Nucleus accumbens (tissue), 56 donors: ENCODE measurements around the gene TAB3.
"Not testable (repeated sequence)": the region's sequence is repeated elsewhere in the genome, so short reads cannot be mapped to it uniquely, and the experiment has no call there.

Source experiments
- DNase-seq, 56 donors: peaks; one replicate each; lab custom pipeline; 2025; lab: John Stamatoyannopoulos, UW

The TAB3 gene

DNA sequence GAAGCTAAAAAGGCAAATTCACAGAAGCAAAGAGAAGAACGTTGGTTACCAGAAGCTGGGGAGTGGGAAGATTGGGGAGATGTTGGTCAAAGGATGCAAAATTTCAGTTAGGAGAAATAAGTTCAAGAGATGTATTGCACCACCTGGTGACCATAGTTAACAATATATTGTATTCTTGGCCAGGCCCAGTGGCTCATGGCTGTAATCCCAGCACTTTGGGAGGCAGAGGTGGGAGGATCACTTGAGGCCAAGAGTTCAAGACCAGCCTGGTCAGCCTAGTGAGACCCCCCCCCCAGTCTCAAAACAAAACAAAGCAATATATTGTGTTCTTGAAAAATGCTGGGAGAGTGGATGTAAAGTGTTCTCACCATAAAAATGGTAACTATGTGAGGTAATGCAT, 67.9 kb downstream of the TAB3 start:
- no peak for DNase-seq

- DNase-seq: no peak
These were observed 70.0 kb downstream of the TAB3 start for GRCh38 chrX:30819080-30819479.

DNA sequence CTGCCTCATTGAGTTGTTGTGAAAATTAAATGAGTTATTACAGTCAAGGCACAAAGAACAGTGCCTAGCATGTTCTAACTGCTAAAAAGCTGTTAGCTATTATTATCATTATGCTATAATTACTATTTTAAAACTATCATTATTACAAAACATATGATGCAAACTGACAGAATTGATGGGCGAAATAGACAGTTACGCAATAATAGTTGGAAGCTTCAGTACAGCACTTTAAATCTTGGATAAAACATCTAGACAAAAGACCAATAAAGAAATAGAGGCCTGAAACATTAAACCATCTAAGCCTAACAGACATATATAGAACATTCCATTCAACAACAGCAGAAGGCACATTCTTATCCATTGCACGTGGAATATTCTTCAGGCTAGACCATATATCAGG, 73.0 kb downstream of the TAB3 start:
- no peak for DNase-seq

DNA sequence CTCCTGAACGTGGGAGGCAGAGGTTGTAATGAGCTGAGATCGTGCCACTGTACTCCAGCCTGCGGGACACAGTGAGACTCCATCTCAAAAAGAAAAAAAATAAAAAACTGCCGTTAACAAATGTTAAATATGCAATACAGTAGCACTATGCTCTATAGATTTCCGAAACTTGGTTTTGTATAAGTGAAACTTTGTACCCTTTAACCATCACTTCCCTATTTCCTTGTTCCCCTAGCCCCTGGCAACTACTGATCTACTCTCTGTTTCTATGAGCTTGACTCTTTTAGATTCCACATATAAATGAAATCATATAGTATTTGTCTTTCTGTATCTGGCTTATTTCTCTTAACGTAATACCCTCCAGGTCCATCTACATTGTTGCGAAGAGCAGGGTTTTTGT, 74.1 kb downstream of the TAB3 start:
- DNase-seq: no peak

- no peak for DNase-seq
These were observed 76.7 kb downstream of the TAB3 start for GRCh38 chrX:30812326-30812725.

GRCh38 chrX:30806187-30806728, 82.8 kb downstream of the TAB3 start:
- DNase-seq: no peak

GRCh38 chrX:30804462-30804861, 84.6 kb downstream of the TAB3 start:
- DNase-seq: no peak

DNA sequence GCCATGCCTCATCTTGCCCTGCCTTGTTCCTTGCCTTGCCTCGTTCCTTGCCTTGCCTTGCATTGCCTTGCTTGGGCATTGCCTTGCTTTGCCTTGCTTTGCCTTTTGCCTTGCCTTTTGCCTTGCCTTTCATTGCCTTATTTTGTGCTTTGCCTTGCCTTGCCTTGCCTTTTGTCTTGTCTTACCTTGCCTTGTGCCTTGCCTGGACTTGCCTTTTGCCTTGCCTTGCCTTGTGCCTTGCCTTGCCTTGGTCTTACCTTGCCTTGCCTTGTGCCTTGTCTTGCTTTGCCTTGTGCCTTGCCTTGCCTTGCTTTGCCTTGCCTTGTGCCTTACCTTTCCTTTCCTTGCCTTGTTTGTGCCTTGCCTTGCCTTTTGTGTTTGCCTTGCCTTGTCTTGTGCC, 88.2 kb downstream of the TAB3 start:
- DNase-seq: no peak

DNA sequence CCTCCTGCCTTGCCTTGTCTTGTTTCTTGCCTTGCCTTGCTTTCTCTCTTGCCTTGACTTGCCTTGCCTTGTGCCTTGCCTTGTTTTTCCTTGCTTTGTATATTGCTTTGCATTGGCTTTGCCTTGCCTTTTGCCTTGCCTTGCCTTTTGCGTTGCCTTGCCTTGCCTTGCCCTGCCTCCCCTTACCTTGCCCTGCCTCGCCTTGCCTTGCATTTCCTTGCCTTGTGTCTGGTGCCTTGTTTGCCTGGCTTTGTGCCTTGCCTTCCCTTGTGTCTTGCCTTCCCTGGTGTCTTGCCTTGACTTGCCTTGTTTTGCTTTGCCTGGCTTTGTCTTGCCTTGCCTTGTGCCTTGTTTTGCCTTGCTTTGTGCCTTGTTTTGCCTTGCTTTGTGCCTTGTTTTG, 89.7 kb downstream of the TAB3 start:
- DNase-seq: no peak

DNA sequence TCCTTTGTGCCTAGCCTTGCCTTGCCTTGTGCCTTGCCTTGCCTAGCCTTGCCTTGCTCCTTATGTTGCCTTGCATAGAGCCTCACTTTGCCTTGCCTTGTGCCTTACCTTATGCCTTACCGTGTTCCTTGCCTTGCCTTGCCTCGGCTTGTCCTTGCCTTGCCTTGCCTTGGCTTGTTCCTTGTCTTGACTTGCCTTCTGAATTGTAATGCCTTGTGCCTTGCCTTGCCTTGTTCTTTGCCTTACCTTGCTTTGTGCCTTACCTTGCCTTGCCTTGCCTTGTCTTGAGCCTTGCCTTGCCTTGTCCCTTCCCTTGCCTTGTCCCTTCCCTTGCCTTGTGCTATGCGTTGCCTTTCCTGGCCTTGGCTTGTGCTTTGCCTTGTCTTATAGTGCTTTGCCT, 90.2 kb downstream of the TAB3 start:
- DNase-seq: no peak

DNA sequence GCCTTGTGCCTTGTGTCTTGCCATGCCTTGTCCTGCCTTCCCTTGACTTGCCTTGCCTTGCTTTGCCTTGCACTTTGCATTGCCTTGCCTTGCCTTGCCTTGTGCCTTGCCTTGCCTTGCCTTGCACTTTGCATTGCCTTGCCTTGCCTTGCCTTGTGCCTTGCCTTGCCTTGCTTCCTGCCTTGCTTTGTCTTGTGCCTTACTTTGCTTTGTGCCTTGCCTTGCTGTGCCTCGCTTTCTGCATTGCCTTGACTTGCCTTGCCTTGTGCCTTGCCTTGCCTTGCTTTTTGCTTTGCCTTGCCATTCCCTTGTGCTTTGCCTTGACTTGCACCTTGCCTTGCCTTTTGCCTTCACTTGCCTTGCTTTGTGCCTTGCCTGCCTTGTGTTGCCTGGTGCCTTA, 91.8 kb downstream of the TAB3 start:
- DNase-seq: not testable (repeated sequence)

GRCh38 chrX:30795981-30796958, 92.8 kb downstream of the TAB3 start:
- DNase-seq: no peak

- no peak for DNase-seq
These were observed 94.6 kb downstream of the TAB3 start for GRCh38 chrX:30794497-30794896.

DNA sequence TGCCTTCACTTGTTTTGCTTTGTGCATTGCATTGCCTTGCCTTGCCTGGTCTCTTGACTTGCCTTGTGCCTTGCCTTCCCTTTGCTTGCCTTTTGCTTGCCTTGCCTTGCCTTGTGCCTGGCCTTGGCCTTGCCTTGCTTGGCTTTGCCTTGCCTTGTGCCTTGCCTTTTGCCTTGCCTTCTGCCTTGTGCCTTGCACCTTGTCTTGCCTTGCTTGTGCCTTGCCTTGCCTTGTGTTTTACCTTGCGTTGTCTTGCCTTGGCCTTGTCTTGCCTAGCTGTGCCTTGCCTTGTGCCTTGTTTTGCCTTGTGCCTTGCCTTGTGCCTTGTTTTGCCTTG, 95.3 kb downstream of the TAB3 start:
- DNase-seq: no peak

- DNase-seq: no peak
These were observed 95.8 kb downstream of the TAB3 start for GRCh38 chrX:30793075-30793766.

DNA sequence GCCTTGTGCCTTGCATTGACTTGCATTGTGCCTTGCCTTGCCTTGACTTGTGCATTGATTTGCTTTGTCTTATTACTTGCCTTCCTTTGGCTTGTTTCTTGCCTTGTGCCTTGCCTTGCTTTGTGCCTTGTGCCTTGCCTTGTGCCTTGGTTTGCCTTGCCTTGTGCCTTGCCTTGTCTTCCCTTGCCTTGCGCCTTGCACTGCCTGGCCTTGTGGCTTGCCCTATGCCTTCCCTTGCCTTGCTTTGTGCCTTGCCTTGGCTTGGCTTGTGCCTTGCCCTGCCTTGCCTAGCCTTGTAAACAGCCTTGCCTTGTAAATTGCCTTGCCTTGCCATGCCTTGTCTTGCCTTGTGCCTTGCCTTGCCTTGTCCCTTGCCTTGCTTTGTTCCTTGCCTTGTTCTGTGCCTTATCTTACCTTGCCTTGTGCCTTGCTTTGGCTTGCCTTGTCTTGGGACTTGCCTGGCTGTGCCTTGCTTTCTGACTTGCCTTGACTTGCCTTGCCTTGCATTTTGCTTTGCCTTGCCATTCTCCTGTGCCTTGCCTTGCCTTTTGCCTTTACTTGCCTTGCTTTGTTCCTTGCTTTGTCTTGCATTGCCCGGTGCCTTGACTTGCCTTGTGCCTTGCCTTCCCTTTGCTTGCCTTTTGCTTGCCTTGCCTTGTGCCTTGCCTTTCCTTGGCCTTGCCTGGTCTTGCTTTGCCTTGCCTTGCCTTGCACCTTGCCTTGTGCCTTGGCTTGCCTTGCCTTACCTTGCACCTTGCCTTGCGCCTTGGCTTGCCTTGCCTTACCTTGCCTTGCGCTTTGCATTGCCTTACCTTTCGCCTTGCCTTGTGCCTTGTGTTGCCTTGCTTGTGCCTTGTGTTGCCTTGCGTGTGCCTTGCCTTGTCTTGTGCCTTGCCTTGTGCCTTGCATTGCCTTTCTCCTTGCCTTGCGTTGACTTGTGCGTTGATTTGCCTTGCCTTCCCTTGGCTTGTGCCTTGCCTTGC, 97.5 kb downstream of the TAB3 start:
- DNase-seq: no peak

- no peak for DNase-seq
These were observed 102.0 kb downstream of the TAB3 start for GRCh38 chrX:30787012-30787411.

- no peak for DNase-seq
These were observed 102.7 kb downstream of the TAB3 start for GRCh38 chrX:30786374-30786773.

- no peak for DNase-seq
These were observed 107.2 kb downstream of the TAB3 start for GRCh38 chrX:30781711-30782444.
